Heart right ventricle (tissue), 16 donors: ENCODE data around the gene TGFBR2. TPM values are rescaled to one million over a fixed set of nuclear protein-coding genes. Genes with fewer than 3 reads are reported as not detected.

Source experiments
- ATAC-seq, 8 donors: fragments of 200-7000 bp; cut with Tn5 transposase; one replicate each; pipeline ENCODE4 v1.9.1; 2020; ENCODE audit warnings: mild to moderate bottlenecking in 8 of 8, moderate library complexity in 8 of 8, moderate number of reproducible peaks in 1 of 8
- DNase-seq, 2 donors: peaks; one replicate each; pipeline ENCODE4 v3.0.0-alpha.2; 2020
- H3K27ac ChIP-seq, 10 donors: fragments of 200-600 bp; sonication (generic) in 2 of 10; one replicate each; pipeline versions ENCODE4 v1.5.0 to v1.8.0; 2020 to 2022; ENCODE audit warnings: mild to moderate bottlenecking in 3 of 10
- H3K27me3 ChIP-seq, 7 donors: fragments of 200-600 bp; one replicate each; pipeline ENCODE4 v1.8.0; 2021 to 2022; ENCODE audit warnings: mild to moderate bottlenecking in 2 of 7
- H3K36me3 ChIP-seq, 9 donors: fragments of 200-600 bp; sonication (generic) in 1 of 9; one replicate each; pipeline versions ENCODE4 v1.5.0 to v1.8.0; 2020 to 2022; ENCODE audit warnings: mild to moderate bottlenecking in 2 of 9
- H3K4me1 ChIP-seq, 9 donors: fragments of 200-600 bp; sonication (generic) in 1 of 9; one replicate each; pipeline versions ENCODE4 v1.5.0 to v1.8.0; 2020 to 2022; ENCODE audit warnings: mild to moderate bottlenecking in 4 of 9
- H3K4me3 ChIP-seq, 10 donors: fragments of 200-600 bp; sonication (generic) in 2 of 10; one replicate each; pipeline versions ENCODE4 v1.5.0 to v1.8.0; 2020 to 2022; ENCODE audit warnings: mild to moderate bottlenecking in 7 of 10, moderate library complexity in 2 of 10
- H3K9me3 ChIP-seq, 11 donors: fragments of 200-600 bp in 10 of 11; sonication (generic) in 2 of 11; one replicate each; pipeline versions ENCODE4 v1.5.0 to v1.8.0; 2013 to 2022; ENCODE audit warnings: mild to moderate bottlenecking in 2 of 11, control low read depth in 1 of 11, moderate library complexity in 1 of 11
- WGBS, 2 donors: extraction: QIAGEN DNeasy Blood & Tissue Kit; methylation state at CpG; one replicate each; pipeline ENCODE4 v1.1.7; 2013; ENCODE audit warnings: inconsistent platforms in 1 of 2; 5-methylcytosine and 5-hydroxymethylcytosine counted together
- intact Hi-C, 10 donors: fragments of 100-400 bp; cut with DNase I; formaldehyde crosslinking; loops; one replicate each; pipeline versions ENCODE4 v1.11.1 to v1.14.2; 2022
- polyA plus RNA-seq, 2 donors: library from polyadenylated mRNA; stranded (reverse); fragments of 200-250 nt; gene quantifications; one replicate each; pipeline ENCODE4 v1.2.3, GENCODE V29; 2013
- total RNA-seq, 10 donors: library from RNA; stranded (reverse); fragmentation: NEBNext Ultra II Directional in 3 of 10; extraction: Animal tissue kit (Norgen Biotek cat#: 25700) in 3 of 10; gene quantifications; one replicate each; pipeline versions ENCODE4 v1.2.1 to v1.2.4, GENCODE V29; 2021 to 2023
- TF ChIP-seq, protein P1 (sequence below), 9 donors: fragments of 200-600 bp; sonication (generic) in 2 of 9; IDR thresholded peaks; one replicate each; pipeline versions ENCODE4 v1.5.0 to v1.8.0; 2021 to 2022; ENCODE audit warnings: antibody characterized with exemption in 9 of 9, mild to moderate bottlenecking in 5 of 9, moderate library complexity in 1 of 9
- donor health status: Arrhythmogenic right ventricular cardiomyopathy.
- donor health status: ischemic (EF 13 %, LVEDD 7.1; RV severe dilation, severe dysfunction).
- donor health status: healthy with polysubstance abuse.
- donor health status: DM: no; HTN: yes; CAD: no.
- donor health status: DM: no; HTN: no; CAD: no.
- donor health status: ischemic (EF 25% LVEDD 6.9; RV normal size, moderate dysfunction).
- donor health status: ischemic (EF 25% LVEDD 5.7; RV mildly dilated, moderate dysfunction).
- donor health status: healthy.
- donor health status: DM: yes; HTN: yes; CAD: no.
- donor health status: Ischemic cardiomyopathy.
- donor health status: ischemic (EF 35%, LVEDD 5.7; RV mildly dilated, moderate dysfunction).
- donor health status: nonischemic (EF 11% LVEDD 7.7; RV severe dilation, severe dysfunction).
- donor health status: DM: yes; HTN: yes; CAD: no.
- donor health status: PGD.
- donor health status: ischemic (EF 29% LVEDD 5.4; RV normal size, mild dysfunction).
- donor health status: nonischemic (EF 23%, LVEDD 6.1; RV moderate dilation, normal function).

The TGFBR2 gene
- total and polyA plus RNA-seq, 12 donors: 14.6 to 197 (median 82.8) TPM

DNA sequence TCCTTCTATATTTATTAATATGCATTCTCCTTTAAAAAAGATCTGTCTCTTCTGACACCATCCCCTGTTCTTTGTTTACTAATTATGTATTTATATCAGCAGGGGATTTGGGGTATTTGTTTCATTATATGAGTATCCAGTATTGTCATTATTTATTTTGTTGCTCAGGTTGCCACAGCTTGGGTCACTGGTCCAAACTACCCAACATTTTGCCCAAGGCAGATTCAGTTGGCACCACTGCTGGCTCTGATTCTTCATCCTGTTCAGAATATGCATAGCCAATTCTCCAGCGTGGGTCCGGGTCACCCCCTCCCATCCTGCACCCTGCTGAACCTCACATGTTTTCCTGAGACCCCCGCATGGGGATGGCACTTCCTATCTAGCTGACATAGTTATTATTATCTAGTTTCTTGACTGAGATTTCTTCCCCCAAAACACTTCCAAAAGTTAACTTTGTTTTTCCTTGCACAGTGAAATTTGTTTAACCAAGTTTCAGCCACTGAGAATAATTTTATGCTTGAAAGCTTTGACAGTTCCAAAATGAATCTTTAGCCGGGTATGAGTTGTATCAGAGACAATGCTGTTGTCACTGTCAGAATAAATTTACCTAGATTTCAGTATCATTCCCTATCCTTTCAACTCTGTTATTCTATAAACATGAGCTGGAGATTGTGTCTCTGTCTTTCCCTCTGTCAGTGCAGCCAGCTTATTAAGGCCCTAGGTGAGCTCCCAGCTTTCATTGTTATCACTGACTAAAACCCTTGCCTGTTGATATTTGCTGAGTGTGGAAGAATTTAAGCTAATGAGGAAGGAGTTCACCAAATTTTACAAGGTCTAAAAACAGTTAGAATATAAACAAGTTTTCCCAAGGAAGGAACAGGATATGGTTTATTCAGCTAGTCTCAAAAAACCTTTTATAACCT, 70.3 kb downstream of the TGFBR2 start:
- WGBS, 2 donors: 71 to 81% methylated on average over 4 of the region's 4 CpGs
- no peak for DNase-seq
- H3K4me1 ChIP-seq: peaks cover 17 to 89% (median 68%) of the 10 kb centered on the region in 9 donors
- H3K27ac ChIP-seq: peak overlapping the region in 3 of 10 donors; percentile 1 to 46 (median 31)
- intact Hi-C loops: loop anchor here in 2 of 10 donors (10.0 kb wide), 2 partner anchors 52 to 132 kb away; no protein-coding TSS in a partner anchor
- TF ChIP-seq, protein P1, sequence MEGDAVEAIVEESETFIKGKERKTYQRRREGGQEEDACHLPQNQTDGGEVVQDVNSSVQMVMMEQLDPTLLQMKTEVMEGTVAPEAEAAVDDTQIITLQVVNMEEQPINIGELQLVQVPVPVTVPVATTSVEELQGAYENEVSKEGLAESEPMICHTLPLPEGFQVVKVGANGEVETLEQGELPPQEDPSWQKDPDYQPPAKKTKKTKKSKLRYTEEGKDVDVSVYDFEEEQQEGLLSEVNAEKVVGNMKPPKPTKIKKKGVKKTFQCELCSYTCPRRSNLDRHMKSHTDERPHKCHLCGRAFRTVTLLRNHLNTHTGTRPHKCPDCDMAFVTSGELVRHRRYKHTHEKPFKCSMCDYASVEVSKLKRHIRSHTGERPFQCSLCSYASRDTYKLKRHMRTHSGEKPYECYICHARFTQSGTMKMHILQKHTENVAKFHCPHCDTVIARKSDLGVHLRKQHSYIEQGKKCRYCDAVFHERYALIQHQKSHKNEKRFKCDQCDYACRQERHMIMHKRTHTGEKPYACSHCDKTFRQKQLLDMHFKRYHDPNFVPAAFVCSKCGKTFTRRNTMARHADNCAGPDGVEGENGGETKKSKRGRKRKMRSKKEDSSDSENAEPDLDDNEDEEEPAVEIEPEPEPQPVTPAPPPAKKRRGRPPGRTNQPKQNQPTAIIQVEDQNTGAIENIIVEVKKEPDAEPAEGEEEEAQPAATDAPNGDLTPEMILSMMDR (IDR thresholded peaks at IDR 0.05): no peak
- H3K4me3 ChIP-seq: no peak overlapping the region
- peaks cover 0 to 95% (median 53%) of the 10 kb centered on the region in 9 donors for H3K36me3 ChIP-seq
- H3K9me3 ChIP-seq: no peaks in the 10 kb centered on the region
- no peak for ATAC-seq
- no peaks in the 10 kb centered on the region for H3K27me3 ChIP-seq

DNA sequence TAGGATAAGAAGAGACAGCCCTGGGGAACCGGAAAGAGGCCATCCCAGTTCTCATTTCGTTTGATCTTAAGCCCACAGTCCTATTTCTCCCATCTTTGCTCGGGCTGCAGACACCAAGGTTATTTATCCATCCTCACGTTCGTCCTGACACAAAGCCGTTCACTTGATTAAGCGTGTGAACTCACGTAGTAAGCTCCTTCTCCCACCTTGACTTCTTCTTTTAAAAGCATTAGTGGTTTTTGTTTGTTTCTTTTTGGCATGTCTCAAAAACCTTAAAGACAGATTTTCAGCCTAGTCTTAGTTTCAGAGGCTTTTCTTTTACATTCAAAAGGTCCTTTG, 70.9 kb downstream of the TGFBR2 start:
- intact Hi-C loops: loop anchor here in 2 of 10 donors (10.0 kb wide), 2 partner anchors 53 to 133 kb away; no protein-coding TSS in a partner anchor
- 80 to 88% methylated on average over 8 of the region's 8 CpGs for WGBS, 2 donors
- TF ChIP-seq, protein P1 (IDR thresholded peaks at IDR 0.05): no peak
- ATAC-seq (no peak), DNase-seq (no peak)
- H3K4me3 ChIP-seq: no peak overlapping the region
- peaks cover 19 to 95% (median 74%) of the 10 kb centered on the region in 9 donors for H3K4me1 ChIP-seq
- H3K27me3 ChIP-seq: no peaks in the 10 kb centered on the region
- peaks cover 0 to 91% (median 46%) of the 10 kb centered on the region in 9 donors for H3K36me3 ChIP-seq
- peak overlapping the region in 3 of 10 donors; percentile 1 to 46 (median 31) for H3K27ac ChIP-seq
- no peaks in the 10 kb centered on the region for H3K9me3 ChIP-seq

DNA sequence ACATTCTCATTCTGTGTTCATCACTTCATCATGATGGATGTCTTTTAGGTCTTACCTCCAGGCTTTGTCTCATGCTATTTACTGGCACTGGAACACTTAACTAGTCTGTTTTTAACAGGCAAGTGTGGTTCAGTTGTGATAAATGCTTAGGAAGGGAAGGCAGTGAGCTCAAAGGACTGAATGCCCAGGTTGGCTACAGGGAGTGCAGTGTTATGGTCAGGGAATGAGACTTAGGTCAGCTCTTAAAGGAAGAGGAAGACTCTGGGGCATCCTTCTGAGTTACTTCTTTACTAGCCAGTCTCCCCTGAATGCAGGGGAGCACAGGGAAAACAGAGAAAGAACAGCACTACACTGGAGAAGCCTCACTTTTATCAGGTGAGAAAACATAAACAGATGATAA, 72.6 kb downstream of the TGFBR2 start:
- Histone ChIP-seq H3K4me1 (peaks cover 17 to 95% (median 74%) of the 10 kb centered on the region in 9 donors), H3K4me3 (no peak overlapping the region), H3K27ac (peak overlapping the region in 6 of 10 donors; percentile 9 to 83 (median 53)), H3K36me3 (peaks cover 0 to 89% (median 35%) of the 10 kb centered on the region in 9 donors), H3K9me3 (no peaks in the 10 kb centered on the region), H3K27me3 (no peaks in the 10 kb centered on the region)
- intact Hi-C loops: loop anchor here in 2 of 10 donors (10.0 kb wide), 2 partner anchors 54 to 134 kb away; no protein-coding TSS in a partner anchor
- DNase-seq: no peak
- ATAC-seq: no peak
- TF ChIP-seq, protein P1 (IDR thresholded peaks at IDR 0.05): no peak

DNA sequence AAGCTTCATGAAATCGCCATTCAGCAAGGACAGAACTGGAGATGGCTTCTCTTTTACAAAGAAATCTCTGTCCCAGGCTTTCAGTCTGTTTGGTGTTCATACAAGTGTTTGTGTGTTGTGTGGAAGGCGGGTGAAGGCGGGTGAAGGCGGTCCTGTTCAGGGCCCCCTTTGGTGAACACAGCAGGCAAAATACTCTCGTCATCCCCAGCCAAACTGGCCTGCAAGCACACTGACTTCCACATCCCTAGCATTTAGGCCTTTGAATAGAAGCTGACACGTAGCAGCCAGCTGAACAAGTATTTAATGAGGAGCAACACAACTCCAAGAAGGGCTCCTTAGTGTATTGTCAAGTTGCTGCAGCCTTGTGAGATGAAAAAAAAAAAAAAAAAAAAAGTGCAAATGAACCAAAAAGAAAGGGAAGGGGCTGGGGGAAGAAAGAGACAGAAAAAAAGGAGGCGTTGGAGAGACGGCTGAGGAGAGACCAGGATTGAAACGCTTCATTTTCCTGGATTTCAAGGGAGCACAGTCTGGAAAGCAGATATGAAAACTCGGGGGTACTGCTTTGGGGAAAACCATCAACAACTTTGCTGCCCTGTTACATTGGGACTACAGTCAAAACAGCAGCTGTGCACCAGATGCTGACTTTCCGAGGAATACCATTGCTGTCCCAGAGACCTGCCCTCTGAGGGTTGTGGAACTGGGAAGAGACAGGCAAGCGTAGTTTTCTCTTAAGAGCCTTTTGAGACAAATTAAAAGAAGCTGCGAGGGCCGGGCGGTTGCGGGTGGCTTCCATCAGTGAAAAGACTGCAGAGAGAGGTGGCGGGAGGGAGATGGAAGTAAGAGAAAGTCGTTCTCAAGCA, 74.6 kb downstream of the TGFBR2 start:
- WGBS, 2 donors: 64 to 65% methylated on average over 18 of the region's 18 CpGs
- intact Hi-C loops: loop anchor here in 6 of 10 donors (5.0 to 10.0 kb wide), 6 partner anchors 54 to 386 kb away; partner anchors contain the start of gene TGFBR2 (in 3 of the 6)
- peak; percentile 49 to 83 (median 80) for ATAC-seq
- Histone ChIP-seq H3K4me3 (peak overlapping the region in 1 of 10 donors; percentile 20), H3K27ac (peak overlapping the region; percentile 51 to 83 (median 67)), H3K4me1 (peaks cover 17 to 99% (median 89%) of the 10 kb centered on the region in 9 donors), H3K36me3 (peaks cover 0 to 89% (median 25%) of the 10 kb centered on the region in 9 donors), H3K27me3 (no peaks in the 10 kb centered on the region), H3K9me3 (no peaks in the 10 kb centered on the region)
- DNase-seq: peak; percentile 34 to 67
- TF ChIP-seq, protein P1 (IDR thresholded peaks at IDR 0.05): no peak
